Progenitor cell of endocrine pancreas (in vitro differentiated cells): ENCODE data around the gene CNOT4. TPM values are rescaled to one million over a fixed set of nuclear protein-coding genes. Genes with fewer than 3 reads are reported as not detected.

Experiments used
- DNase-seq: peaks from one replicate; pipeline ENCODE4 v3.0.0; 2021; ENCODE audit warnings: low spot score; ENCODE audit not compliant: unreplicated experiment
- H3K27ac Mint-ChIP-seq: 2 replicates; pipeline ENCODE4 v1.8.0; 2021; ENCODE audit warnings: mild to moderate bottlenecking, moderate library complexity, mixed read lengths
- H3K27me3 Mint-ChIP-seq: 2 replicates; pipeline ENCODE4 v1.8.0; 2021; ENCODE audit warnings: mixed read lengths
- H3K36me3 Mint-ChIP-seq: 2 replicates; pipeline ENCODE4 v1.8.0; 2022; ENCODE audit warnings: mixed read lengths; ENCODE audit not compliant: insufficient read depth
- H3K4me1 Mint-ChIP-seq: 2 replicates; pipeline ENCODE4 v1.8.0; 2021; ENCODE audit warnings: low read depth, mixed read lengths
- H3K4me3 Mint-ChIP-seq: 2 replicates; pipeline ENCODE4 v1.8.0; 2021; ENCODE audit warnings: low read depth, mild to moderate bottlenecking, moderate library complexity, mixed read lengths
- H3K9me3 Mint-ChIP-seq: 2 replicates; pipeline ENCODE4 v1.8.0; 2021; ENCODE audit warnings: low read depth, mixed read lengths
- total RNA-seq: library from RNA; stranded (reverse); gene quantifications from 2 replicates; pipeline ENCODE4 v1.2.1, GENCODE V29; 2021
- TF ChIP-seq, protein P1 (sequence below): fragments of 200-600 bp; sonication (generic); IDR thresholded peaks from one replicate; pipeline ENCODE4 v1.5.0; 2021; ENCODE audit warnings: antibody characterized with exemption, mild to moderate bottlenecking; ENCODE audit not compliant: unreplicated experiment

Gene CNOT4
- total RNA-seq, 1 donor from 2014 or later, result 34.3 TPM

DNA sequence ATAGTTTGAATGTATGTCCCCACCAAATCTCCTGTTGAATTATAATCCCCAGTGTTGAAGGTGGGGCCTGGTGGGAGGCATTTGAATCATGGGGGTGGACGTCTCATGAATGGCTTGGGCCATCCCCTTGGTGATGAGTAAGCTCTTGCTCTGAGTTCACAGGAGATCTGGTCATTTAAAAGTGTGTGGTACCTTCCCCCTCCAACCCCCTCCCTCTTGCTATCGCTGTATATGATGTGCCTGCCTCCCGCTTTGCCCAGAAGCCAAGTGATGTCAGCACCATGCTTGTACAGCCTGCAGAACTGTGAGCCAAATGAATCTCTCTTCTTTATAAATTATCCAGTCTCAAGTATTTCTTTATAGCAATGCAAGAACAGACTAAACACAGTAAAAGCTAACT lies 103.0 kb downstream of the CNOT4 start:
- Mint-ChIP-seq H3K4me1 (no peaks in the 10 kb centered on the region), H3K27ac (no peak overlapping the region), H3K27me3 (no peaks in the 10 kb centered on the region), H3K4me3 (no peak overlapping the region), H3K36me3 (peaks cover 4% of the 10 kb centered on the region), H3K9me3 (no peaks in the 10 kb centered on the region)
- TF ChIP-seq, protein P1, sequence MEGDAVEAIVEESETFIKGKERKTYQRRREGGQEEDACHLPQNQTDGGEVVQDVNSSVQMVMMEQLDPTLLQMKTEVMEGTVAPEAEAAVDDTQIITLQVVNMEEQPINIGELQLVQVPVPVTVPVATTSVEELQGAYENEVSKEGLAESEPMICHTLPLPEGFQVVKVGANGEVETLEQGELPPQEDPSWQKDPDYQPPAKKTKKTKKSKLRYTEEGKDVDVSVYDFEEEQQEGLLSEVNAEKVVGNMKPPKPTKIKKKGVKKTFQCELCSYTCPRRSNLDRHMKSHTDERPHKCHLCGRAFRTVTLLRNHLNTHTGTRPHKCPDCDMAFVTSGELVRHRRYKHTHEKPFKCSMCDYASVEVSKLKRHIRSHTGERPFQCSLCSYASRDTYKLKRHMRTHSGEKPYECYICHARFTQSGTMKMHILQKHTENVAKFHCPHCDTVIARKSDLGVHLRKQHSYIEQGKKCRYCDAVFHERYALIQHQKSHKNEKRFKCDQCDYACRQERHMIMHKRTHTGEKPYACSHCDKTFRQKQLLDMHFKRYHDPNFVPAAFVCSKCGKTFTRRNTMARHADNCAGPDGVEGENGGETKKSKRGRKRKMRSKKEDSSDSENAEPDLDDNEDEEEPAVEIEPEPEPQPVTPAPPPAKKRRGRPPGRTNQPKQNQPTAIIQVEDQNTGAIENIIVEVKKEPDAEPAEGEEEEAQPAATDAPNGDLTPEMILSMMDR, result no peak
- no peak for DNase-seq

DNA sequence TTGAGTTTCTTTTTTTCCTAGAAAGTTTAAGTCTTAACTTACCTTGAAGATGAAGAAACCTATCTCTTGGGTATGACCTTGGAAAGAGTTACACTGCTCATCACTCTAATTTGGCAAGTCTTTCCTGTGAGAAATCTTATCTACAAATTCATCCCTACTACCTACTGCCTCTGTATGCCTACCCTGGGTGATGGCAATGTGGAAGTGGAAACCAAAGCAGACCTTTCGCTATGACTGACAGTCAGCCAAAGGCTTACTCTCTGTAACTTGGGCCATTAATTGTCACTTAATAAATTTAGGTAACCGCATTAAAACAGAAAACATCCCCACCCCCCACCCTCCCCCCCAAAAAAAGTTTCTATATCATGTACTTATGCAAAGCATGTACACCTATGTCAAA lies 103.9 kb downstream of the CNOT4 start:
- Mint-ChIP-seq H3K27me3 (no peaks in the 10 kb centered on the region), H3K4me1 (no peaks in the 10 kb centered on the region), H3K9me3 (no peaks in the 10 kb centered on the region), H3K4me3 (no peak overlapping the region), H3K27ac (no peak overlapping the region), H3K36me3 (peaks cover 6% of the 10 kb centered on the region)
- TF ChIP-seq, protein P1, result no peak
- DNase-seq, result no peak

DNA sequence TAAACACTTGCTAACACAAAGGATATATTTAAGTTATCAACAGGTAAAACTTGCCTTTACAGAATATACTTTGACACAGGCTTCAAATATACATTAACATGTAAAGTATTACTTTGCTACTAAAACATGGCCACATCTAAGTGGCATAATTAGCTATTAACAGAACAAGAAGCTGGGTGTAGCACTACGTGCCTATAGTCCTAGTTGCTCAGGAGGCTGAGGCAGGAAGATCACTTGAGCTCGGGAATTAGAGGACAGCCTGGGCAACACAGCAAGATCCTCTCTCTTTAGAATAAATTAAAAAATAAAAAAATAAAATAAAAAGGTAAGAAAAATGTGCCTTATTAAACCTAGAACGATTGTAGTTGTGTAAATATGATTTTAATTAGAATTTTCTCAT lies 106.6 kb downstream of the CNOT4 start:
- no peaks in the 10 kb centered on the region for H3K9me3 Mint-ChIP-seq
- TF ChIP-seq, protein P1, result no peak
- no peak overlapping the region for H3K27ac Mint-ChIP-seq
- no peak for DNase-seq
- peaks cover 9% of the 10 kb centered on the region for H3K4me1 Mint-ChIP-seq
- peaks cover 2% of the 10 kb centered on the region for H3K36me3 Mint-ChIP-seq
- no peak overlapping the region for H3K4me3 Mint-ChIP-seq
- H3K27me3 Mint-ChIP-seq, result no peaks in the 10 kb centered on the region

DNA sequence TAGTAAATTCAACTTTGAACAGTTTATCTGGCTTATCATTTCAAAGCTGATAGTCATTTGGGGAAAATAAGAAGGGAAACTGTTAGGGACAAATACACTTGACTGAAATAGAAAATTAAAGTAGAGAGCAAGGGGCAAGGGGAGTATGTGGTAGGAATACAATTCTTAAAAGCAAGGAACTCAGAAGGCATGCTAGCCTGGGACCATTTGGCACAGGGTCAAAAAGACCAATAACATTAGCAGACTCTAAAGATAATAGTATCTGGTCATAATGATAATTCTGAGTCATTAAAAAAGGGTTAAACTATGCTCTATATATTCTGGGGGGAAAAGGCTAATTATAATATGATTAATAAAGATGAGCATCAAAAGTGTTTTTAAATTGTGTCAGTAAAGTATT lies 112.2 kb downstream of the CNOT4 start:
- no peaks in the 10 kb centered on the region for H3K27me3 Mint-ChIP-seq
- no peak overlapping the region for H3K4me3 Mint-ChIP-seq
- no peak for DNase-seq
- peaks cover 11% of the 10 kb centered on the region for H3K4me1 Mint-ChIP-seq
- no peaks in the 10 kb centered on the region for H3K9me3 Mint-ChIP-seq
- no peak overlapping the region for H3K27ac Mint-ChIP-seq
- TF ChIP-seq, protein P1, result no peak
- H3K36me3 Mint-ChIP-seq, result peaks cover 15% of the 10 kb centered on the region

DNA sequence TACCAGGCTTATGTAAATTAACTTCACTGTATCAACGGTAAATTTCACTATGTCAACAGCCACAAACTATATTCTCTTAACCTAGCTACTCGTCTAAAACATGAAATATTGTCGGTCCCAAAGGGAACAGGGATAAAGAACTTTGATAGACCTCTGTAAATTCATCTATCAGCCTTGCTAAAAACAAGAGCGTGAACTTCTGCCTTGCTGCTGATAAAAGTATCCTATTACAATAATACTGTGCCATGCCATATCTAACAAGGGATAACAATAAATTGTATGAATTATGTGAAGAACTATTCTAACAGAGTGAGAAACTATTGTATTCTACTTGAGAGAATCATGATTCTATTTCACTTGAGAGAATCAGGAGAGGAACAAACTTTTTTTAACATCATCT lies 117.2 kb downstream of the CNOT4 start:
- Mint-ChIP-seq H3K4me1 (peaks cover 6% of the 10 kb centered on the region), H3K27ac (no peak overlapping the region), H3K27me3 (no peaks in the 10 kb centered on the region), H3K36me3 (peaks cover 13% of the 10 kb centered on the region), H3K9me3 (no peaks in the 10 kb centered on the region), H3K4me3 (no peak overlapping the region)
- no peak for DNase-seq
- TF ChIP-seq, protein P1, result no peak
